Heart right ventricle (tissue), 16 donors: Measurements from ENCODE around the gene TTYH3. TPM values are rescaled to one million over a fixed set of nuclear protein-coding genes. Genes with fewer than 3 reads are reported as not detected.

ENCODE experiments used
- ATAC-seq, 8 donors: fragments of 200-7000 bp; cut with Tn5 transposase; one replicate each; pipeline ENCODE4 v1.9.1; 2020; ENCODE audit warnings: mild to moderate bottlenecking in 8 of 8, moderate library complexity in 8 of 8, moderate number of reproducible peaks in 1 of 8
- DNase-seq, 2 donors: peaks; one replicate each; pipeline ENCODE4 v3.0.0-alpha.2; 2020
- H3K27ac ChIP-seq, 10 donors: fragments of 200-600 bp; sonication (generic) in 2 of 10; one replicate each; pipeline versions ENCODE4 v1.5.0 to v1.8.0; 2020 to 2022; ENCODE audit warnings: mild to moderate bottlenecking in 3 of 10
- H3K27me3 ChIP-seq, 7 donors: fragments of 200-600 bp; one replicate each; pipeline ENCODE4 v1.8.0; 2021 to 2022; ENCODE audit warnings: mild to moderate bottlenecking in 2 of 7
- H3K36me3 ChIP-seq, 9 donors: fragments of 200-600 bp; sonication (generic) in 1 of 9; one replicate each; pipeline versions ENCODE4 v1.5.0 to v1.8.0; 2020 to 2022; ENCODE audit warnings: mild to moderate bottlenecking in 2 of 9
- H3K4me1 ChIP-seq, 9 donors: fragments of 200-600 bp; sonication (generic) in 1 of 9; one replicate each; pipeline versions ENCODE4 v1.5.0 to v1.8.0; 2020 to 2022; ENCODE audit warnings: mild to moderate bottlenecking in 4 of 9
- H3K4me3 ChIP-seq, 10 donors: fragments of 200-600 bp; sonication (generic) in 2 of 10; one replicate each; pipeline versions ENCODE4 v1.5.0 to v1.8.0; 2020 to 2022; ENCODE audit warnings: mild to moderate bottlenecking in 7 of 10, moderate library complexity in 2 of 10
- H3K9me3 ChIP-seq, 11 donors: fragments of 200-600 bp in 10 of 11; sonication (generic) in 2 of 11; one replicate each; pipeline versions ENCODE4 v1.5.0 to v1.8.0; 2013 to 2022; ENCODE audit warnings: mild to moderate bottlenecking in 2 of 11, control low read depth in 1 of 11, moderate library complexity in 1 of 11
- WGBS, 2 donors: extraction: QIAGEN DNeasy Blood & Tissue Kit; methylation state at CpG; one replicate each; pipeline ENCODE4 v1.1.7; 2013; ENCODE audit warnings: inconsistent platforms in 1 of 2; 5-methylcytosine and 5-hydroxymethylcytosine counted together
- intact Hi-C, 10 donors: fragments of 100-400 bp; cut with DNase I; formaldehyde crosslinking; loops; one replicate each; pipeline versions ENCODE4 v1.11.1 to v1.14.2; 2022
- polyA plus RNA-seq, 2 donors: library from polyadenylated mRNA; stranded (reverse); fragments of 200-250 nt; gene quantifications; one replicate each; pipeline ENCODE4 v1.2.3, GENCODE V29; 2013
- total RNA-seq, 10 donors: library from RNA; stranded (reverse); fragmentation: NEBNext Ultra II Directional in 3 of 10; extraction: Animal tissue kit (Norgen Biotek cat#: 25700) in 3 of 10; gene quantifications; one replicate each; pipeline versions ENCODE4 v1.2.1 to v1.2.4, GENCODE V29; 2021 to 2023
- TF ChIP-seq, protein P1 (sequence below), 9 donors: fragments of 200-600 bp; sonication (generic) in 2 of 9; IDR thresholded peaks; one replicate each; pipeline versions ENCODE4 v1.5.0 to v1.8.0; 2021 to 2022; ENCODE audit warnings: antibody characterized with exemption in 9 of 9, mild to moderate bottlenecking in 5 of 9, moderate library complexity in 1 of 9
- donor health status: Arrhythmogenic right ventricular cardiomyopathy.
- donor health status: ischemic (EF 13 %, LVEDD 7.1; RV severe dilation, severe dysfunction).
- donor health status: healthy with polysubstance abuse.
- donor health status: DM: no; HTN: yes; CAD: no.
- donor health status: DM: no; HTN: no; CAD: no.
- donor health status: ischemic (EF 25% LVEDD 6.9; RV normal size, moderate dysfunction).
- donor health status: ischemic (EF 25% LVEDD 5.7; RV mildly dilated, moderate dysfunction).
- donor health status: healthy.
- donor health status: DM: yes; HTN: yes; CAD: no.
- donor health status: Ischemic cardiomyopathy.
- donor health status: ischemic (EF 35%, LVEDD 5.7; RV mildly dilated, moderate dysfunction).
- donor health status: nonischemic (EF 11% LVEDD 7.7; RV severe dilation, severe dysfunction).
- donor health status: DM: yes; HTN: yes; CAD: no.
- donor health status: PGD.
- donor health status: ischemic (EF 29% LVEDD 5.4; RV normal size, mild dysfunction).
- donor health status: nonischemic (EF 23%, LVEDD 6.1; RV moderate dilation, normal function).

The TTYH3 gene
- total and polyA plus RNA-seq, 12 donors = 7.0 to 37.5 (median 9.0) TPM

DNA sequence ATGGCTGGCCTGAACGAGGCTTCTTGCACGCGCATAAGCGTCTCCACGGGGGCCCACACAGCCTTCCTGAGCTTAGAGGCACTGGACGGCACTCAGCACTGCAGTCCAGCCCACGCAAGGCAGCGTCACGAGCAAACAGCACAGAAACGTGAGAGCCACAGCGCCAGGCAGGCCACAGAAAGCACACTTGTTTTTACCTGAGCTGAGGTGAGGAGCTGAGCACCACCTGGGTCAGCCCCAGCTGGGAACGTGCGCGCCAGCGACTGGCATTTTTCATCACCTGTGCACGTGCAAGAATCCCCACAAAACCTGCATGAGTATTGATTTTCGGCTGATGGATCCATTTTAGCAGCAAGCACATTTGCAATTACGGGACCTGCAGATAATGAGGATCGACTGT, 46.3 kb upstream of the TTYH3 start:
- 88 to 89% methylated on average over 19 of the region's 19 CpGs for WGBS, 2 donors
- no peak overlapping the region for H3K4me3 ChIP-seq
- intact Hi-C loops = no loop called here
- TF ChIP-seq, protein P1, sequence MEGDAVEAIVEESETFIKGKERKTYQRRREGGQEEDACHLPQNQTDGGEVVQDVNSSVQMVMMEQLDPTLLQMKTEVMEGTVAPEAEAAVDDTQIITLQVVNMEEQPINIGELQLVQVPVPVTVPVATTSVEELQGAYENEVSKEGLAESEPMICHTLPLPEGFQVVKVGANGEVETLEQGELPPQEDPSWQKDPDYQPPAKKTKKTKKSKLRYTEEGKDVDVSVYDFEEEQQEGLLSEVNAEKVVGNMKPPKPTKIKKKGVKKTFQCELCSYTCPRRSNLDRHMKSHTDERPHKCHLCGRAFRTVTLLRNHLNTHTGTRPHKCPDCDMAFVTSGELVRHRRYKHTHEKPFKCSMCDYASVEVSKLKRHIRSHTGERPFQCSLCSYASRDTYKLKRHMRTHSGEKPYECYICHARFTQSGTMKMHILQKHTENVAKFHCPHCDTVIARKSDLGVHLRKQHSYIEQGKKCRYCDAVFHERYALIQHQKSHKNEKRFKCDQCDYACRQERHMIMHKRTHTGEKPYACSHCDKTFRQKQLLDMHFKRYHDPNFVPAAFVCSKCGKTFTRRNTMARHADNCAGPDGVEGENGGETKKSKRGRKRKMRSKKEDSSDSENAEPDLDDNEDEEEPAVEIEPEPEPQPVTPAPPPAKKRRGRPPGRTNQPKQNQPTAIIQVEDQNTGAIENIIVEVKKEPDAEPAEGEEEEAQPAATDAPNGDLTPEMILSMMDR (IDR thresholded peaks at IDR 0.05) = no peak
- no peak for DNase-seq
- no peak for ATAC-seq
- H3K4me1 ChIP-seq = no peaks in the 10 kb centered on the region
- no peaks in the 10 kb centered on the region for H3K27me3 ChIP-seq
- H3K36me3 ChIP-seq = peaks cover 0 to 52% (median 16%) of the 10 kb centered on the region in 9 donors
- H3K9me3 ChIP-seq = no peaks in the 10 kb centered on the region
- no peak overlapping the region for H3K27ac ChIP-seq

DNA sequence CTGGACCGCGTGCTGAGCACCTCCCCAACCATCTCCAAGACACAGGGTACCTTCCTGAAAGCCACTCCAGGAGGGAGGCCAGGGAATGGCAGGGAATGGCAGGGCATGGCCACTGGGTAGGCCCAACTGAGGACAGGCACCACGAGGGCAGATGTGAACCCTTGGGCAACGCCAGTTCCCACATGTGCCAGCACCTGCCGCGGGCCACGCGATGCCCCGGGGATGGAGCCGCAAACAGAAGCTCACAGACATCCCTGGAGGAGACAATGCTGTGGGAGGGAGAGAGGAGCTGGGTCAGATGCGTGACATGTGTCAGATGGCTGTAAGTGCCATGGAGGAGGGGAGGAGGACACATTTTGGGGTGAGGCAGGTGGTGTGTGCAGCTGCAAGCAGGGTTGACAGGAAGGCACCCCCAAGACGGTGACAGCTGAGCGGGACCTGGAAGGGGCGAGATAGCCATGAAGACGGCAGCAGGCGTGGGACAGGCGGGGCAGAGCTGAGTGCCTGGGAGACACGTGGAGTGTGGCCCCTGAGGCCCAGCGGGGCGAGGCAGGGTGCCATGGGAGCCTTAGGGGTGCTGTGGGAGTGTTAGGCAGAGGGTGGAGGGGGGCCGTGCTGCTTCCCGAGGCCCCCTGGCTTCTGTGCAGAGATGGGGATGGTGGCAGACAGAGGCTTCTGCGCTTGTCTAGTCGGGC, 45.3 kb upstream of the TTYH3 start:
- ATAC-seq = no peak
- 89 to 91% methylated on average over 24 of the region's 24 CpGs for WGBS, 2 donors
- Histone ChIP-seq H3K27me3 (no peaks in the 10 kb centered on the region), H3K9me3 (no peaks in the 10 kb centered on the region), H3K27ac (no peak overlapping the region), H3K4me1 (no peaks in the 10 kb centered on the region), H3K4me3 (no peak overlapping the region), H3K36me3 (peaks cover 0 to 62% (median 16%) of the 10 kb centered on the region in 9 donors)
- TF ChIP-seq, protein P1 (IDR thresholded peaks at IDR 0.05) = no peak
- intact Hi-C loops = no loop called here
- DNase-seq = no peak

DNA sequence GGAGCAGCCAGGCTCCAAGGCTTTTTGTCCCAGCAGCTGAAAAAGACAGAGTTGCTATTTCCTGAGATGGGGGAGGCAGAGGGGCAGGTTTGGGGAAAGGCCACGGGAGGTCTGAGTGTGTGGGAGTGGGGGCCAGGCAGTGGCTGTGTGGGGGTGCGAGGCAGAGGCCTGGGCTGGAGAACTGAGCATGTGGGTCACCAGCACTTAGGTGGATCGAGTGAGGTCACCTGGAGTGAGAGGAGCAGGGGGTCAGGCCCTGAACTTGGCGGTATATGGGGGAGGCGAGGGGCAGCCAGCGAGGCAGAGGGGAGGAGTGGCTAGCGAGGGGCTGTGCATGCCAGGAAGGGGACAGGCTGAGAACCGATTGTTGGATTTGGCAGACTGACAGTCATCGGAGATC, 44.7 kb upstream of the TTYH3 start:
- WGBS, 2 donors = 75 to 78% methylated on average over 9 of the region's 9 CpGs
- DNase-seq (no peak), ATAC-seq (peak in 2 of 8 donors; percentile 12 to 32)
- H3K4me1 ChIP-seq = no peaks in the 10 kb centered on the region
- no peak overlapping the region for H3K27ac ChIP-seq
- H3K9me3 ChIP-seq = no peaks in the 10 kb centered on the region
- intact Hi-C loops = no loop called here
- no peak overlapping the region for H3K4me3 ChIP-seq
- TF ChIP-seq, protein P1 (IDR thresholded peaks at IDR 0.05) = no peak
- peaks cover 0 to 69% (median 18%) of the 10 kb centered on the region in 9 donors for H3K36me3 ChIP-seq
- no peaks in the 10 kb centered on the region for H3K27me3 ChIP-seq

DNA sequence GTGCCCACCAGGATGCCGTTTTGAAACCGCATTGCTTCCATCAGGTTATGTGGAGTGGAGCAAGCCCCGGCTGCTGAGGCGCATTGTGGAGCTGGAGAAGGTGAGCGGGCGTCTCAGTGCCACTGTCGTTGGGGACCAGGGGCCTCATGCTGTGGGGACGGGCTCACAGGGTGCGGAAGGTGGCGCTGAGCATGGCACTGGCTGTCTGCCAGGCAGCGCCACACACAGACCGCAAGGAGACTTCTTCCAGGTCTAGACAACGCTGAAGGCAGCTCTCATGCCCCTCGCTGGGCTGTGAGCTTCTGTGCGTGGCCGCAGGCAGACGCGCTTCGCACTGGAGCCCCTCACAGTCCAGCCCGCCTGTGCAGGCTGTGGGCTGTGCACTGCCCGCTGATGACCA, 44.0 kb upstream of the TTYH3 start:
- Histone ChIP-seq H3K36me3 (peaks cover 0 to 75% (median 21%) of the 10 kb centered on the region in 9 donors), H3K4me3 (no peak overlapping the region), H3K27ac (no peak overlapping the region), H3K27me3 (no peaks in the 10 kb centered on the region), H3K9me3 (no peaks in the 10 kb centered on the region), H3K4me1 (no peaks in the 10 kb centered on the region)
- ATAC-seq = peak in 2 of 8 donors; percentile 11 to 28
- WGBS, 2 donors = 97 to 98% methylated on average over 21 of the region's 21 CpGs
- TF ChIP-seq, protein P1 (IDR thresholded peaks at IDR 0.05) = no peak
- no peak for DNase-seq
- intact Hi-C loops = no loop called here
